HG03571 (cell line): ENCODE results near the gene RNF146.
A peak's percentile ranks its signal among the peaks of the same experiment; 100 is the strongest.
"Not testable (repeated sequence)": the region's sequence is repeated elsewhere in the genome, so short reads cannot be mapped to it uniquely, and the experiment has no call there.

Source experiments
- ATAC-seq: cut with Tn5 transposase; IDR thresholded peaks from one replicate; pipeline ENCODE4 v1.9.1; 2021; ENCODE audit not compliant: unreplicated experiment

RNF146 gene

GRCh38 chr6:127279815-127280214 is 13.2 kb downstream of the RNF146 start:
- ATAC-seq = no peak

- no peak for ATAC-seq
Measured at GRCh38 chr6:127282184-127282583, 15.5 kb downstream of the RNF146 start.

GRCh38 chr6:127288705-127289104 is 22.0 kb downstream of the RNF146 start:
- ATAC-seq = no peak

GRCh38 chr6:127289934-127290333 is 23.3 kb downstream of the RNF146 start:
- ATAC-seq = no peak

- no peak for ATAC-seq
Measured at GRCh38 chr6:127290391-127291265, 24.0 kb downstream of the RNF146 start.

- ATAC-seq = peak; percentile 86
Measured at GRCh38 chr6:127291495-127291894, 24.8 kb downstream of the RNF146 start.

- ATAC-seq = no peak
Measured at GRCh38 chr6:127297502-127298070, 30.9 kb downstream of the RNF146 start.

- ATAC-seq = no peak
Measured at GRCh38 chr6:127298475-127298874, 31.8 kb downstream of the RNF146 start.

- no peak for ATAC-seq
Measured at GRCh38 chr6:127299522-127300240, 33.0 kb downstream of the RNF146 start.

GRCh38 chr6:127300411-127300810 is 33.7 kb downstream of the RNF146 start:
- ATAC-seq = no peak

- ATAC-seq = no peak
Measured at GRCh38 chr6:127301199-127301700, 34.6 kb downstream of the RNF146 start.

GRCh38 chr6:127302728-127303660 is 36.3 kb downstream of the RNF146 start:
- ATAC-seq = peak; percentile 74

GRCh38 chr6:127303917-127304316 is 37.3 kb downstream of the RNF146 start:
- no peak for ATAC-seq

GRCh38 chr6:127305741-127306140 is 39.1 kb downstream of the RNF146 start:
- ATAC-seq = no peak

GRCh38 chr6:127317388-127318128 is 50.9 kb downstream of the RNF146 start:
- no peak for ATAC-seq

GRCh38 chr6:127319686-127320085 is 53.0 kb downstream of the RNF146 start:
- no peak for ATAC-seq

- no peak for ATAC-seq
Measured at GRCh38 chr6:127328043-127328609, 61.5 kb downstream of the RNF146 start.

GRCh38 chr6:127331256-127331655 is 64.6 kb downstream of the RNF146 start:
- ATAC-seq = not testable (repeated sequence)

GRCh38 chr6:127332383-127332961 is 65.8 kb downstream of the RNF146 start:
- no peak for ATAC-seq
